Stomach (tissue), 4 donors: ENCODE data around the gene CYP4F8.

Experiments
- EP300 ChIP-seq: sonication (generic); formaldehyde crosslinking; IDR thresholded peaks from one replicate; pipeline ENCODE4 v1.6.1; 2017; ENCODE audit warnings: antibody characterized with exemption
- POLR2A ChIP-seq, 4 donors: fragments of 450-650 bp; IDR thresholded peaks; one replicate each; pipeline ENCODE4 v1.6.1; 2016; ENCODE audit warnings: antibody characterized with exemption in 4 of 4, control low read depth in 2 of 4, mild to moderate bottlenecking in 1 of 4, moderate library complexity in 1 of 4
- TF ChIP-seq, protein P1 (sequence below), 7 experiments: fragments of 450-650 bp in 4 of 7; fragments of 200-600 bp in 3 of 7; sonication (generic) in 3 of 7; IDR thresholded peaks; one replicate each; pipeline ENCODE4 v1.5.1; 2016 to 2019; ENCODE audit warnings: antibody characterized with exemption in 7 of 7, control low read depth in 2 of 7, mild to moderate bottlenecking in 1 of 7

DNA sequence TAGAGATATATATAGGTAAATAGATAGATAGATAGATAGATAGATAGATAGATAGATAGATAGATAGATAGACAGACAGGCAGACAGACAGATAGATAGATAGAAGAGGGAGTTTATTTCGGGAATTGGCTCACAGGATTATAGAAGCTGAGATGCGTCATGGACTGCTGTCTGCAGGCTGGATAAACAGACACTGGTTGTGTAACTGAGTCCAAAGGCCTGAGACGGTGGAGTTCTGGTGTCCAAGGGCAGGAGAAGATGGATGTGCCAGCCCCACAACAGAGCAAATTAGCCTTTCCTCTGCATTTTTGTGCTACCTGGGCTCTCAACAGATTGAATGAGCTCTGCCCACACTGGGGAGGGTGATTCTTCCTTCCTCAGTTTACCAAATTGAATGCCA, 28.4 kb downstream of the CYP4F8 start:
- TF ChIP-seq, protein P1, sequence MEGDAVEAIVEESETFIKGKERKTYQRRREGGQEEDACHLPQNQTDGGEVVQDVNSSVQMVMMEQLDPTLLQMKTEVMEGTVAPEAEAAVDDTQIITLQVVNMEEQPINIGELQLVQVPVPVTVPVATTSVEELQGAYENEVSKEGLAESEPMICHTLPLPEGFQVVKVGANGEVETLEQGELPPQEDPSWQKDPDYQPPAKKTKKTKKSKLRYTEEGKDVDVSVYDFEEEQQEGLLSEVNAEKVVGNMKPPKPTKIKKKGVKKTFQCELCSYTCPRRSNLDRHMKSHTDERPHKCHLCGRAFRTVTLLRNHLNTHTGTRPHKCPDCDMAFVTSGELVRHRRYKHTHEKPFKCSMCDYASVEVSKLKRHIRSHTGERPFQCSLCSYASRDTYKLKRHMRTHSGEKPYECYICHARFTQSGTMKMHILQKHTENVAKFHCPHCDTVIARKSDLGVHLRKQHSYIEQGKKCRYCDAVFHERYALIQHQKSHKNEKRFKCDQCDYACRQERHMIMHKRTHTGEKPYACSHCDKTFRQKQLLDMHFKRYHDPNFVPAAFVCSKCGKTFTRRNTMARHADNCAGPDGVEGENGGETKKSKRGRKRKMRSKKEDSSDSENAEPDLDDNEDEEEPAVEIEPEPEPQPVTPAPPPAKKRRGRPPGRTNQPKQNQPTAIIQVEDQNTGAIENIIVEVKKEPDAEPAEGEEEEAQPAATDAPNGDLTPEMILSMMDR (IDR thresholded peaks at IDR 0.05) = no peak
- TF ChIP-seq POLR2A (IDR thresholded peaks at IDR 0.05) = no peak
- no peak for TF ChIP-seq EP300
